ENCODE data around the gene ALDH8A1. TPM values are rescaled to one million over a fixed set of nuclear protein-coding genes. Genes with fewer than 3 reads are reported as not detected.

The ALDH8A1 gene, protein sequence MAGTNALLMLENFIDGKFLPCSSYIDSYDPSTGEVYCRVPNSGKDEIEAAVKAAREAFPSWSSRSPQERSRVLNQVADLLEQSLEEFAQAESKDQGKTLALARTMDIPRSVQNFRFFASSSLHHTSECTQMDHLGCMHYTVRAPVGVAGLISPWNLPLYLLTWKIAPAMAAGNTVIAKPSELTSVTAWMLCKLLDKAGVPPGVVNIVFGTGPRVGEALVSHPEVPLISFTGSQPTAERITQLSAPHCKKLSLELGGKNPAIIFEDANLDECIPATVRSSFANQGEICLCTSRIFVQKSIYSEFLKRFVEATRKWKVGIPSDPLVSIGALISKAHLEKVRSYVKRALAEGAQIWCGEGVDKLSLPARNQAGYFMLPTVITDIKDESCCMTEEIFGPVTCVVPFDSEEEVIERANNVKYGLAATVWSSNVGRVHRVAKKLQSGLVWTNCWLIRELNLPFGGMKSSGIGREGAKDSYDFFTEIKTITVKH
- not detected in 2 replicates for polyA plus RNA-seq (2014; cell fraction: cytosol; rRNA removed)
- 0.20 TPM in 1 of 2 replicates, not detected in the other for polyA plus RNA-seq (2014; cell fraction: nucleus; rRNA removed)

DNA sequence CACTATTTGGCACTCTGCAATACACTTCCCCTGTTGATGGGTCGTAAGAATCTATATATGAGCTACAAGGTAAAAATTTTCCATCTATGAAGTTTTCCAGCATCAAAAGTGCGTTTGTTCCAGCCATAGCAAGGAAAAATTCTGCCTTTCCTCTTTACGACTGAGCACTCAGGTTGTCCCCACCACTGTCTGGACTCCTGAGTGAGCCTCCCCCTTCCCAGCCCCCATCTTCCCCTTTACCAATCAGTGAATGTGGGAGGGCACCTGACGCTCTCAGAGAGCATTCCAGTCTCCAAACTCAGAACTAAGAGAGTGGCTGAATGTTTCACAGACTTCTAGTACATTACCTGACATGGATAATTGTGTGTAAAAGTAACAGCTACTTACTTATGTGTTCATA lies at the start of gene ALDH8A1:
Gene ALDH8A1 (minus strand): TSS at position 175 of the 400 bp plus-strand sequence. CDS start 48 bp downstream, at position 127.
- DNase-seq (ENCODE audit: low spot score) = no peak

DNA sequence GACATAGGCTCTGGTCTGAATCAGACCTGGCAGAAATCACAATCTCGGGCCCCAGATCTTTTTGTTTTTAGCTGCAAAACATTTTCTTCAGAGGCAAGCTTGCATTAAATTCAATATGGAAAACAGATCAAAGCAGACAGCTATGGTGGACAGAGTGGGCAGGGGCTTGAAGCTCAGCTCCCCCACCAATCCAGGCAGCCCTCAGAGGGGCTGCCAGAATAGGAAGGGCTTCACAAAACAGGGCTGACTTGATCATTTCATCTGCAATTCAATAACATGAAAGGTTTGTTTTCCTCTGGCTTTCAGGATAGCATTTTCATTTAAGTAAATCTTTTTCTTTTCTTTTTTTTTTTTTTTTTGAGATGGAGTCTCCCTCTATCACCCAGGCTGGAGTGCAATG lies 49.2 kb upstream of the ALDH8A1 start:
- DNase-seq (ENCODE audit: low spot score) = no peak

DNA sequence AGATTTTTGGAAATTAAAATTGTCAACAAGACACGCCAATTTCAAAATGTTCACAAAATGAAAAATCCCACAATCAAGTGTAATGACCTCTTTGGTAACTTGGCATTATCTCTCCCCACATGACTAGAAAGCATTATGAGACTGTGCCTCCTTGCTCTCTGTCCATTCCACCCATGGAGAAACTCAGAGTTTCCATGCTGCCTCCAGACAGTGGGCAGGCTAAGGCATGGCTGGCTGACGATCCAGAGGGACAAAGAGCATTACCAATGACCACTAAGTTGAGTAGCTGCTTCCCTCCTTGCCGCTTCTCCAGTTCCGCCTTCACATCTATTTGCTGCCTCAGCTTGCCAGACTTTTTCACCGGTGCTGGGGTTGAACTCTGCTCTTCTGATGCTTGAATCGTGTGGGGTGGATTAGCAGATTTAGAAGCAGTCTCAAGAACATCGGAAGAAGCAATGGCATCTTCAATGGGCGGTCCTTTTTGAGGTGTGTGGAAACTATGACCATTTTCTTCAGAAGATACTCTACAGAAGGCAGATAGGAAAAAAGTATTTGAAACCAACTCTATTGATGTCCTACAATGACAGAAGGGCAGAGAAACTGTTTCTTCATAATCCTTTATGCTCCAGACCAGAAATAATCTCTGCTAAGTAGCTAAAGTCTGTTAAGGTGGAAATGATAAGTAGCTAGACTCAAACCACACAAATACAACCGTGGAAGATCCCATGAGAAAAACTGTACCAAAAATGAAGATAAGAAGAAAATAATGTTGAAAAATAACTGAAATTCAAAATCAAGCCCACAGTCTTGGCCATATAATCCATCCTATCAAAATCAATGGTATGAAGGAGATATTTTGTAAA lies 47.5 kb upstream of the ALDH8A1 start:
- no peak for DNase-seq (ENCODE audit: low spot score)

DNA sequence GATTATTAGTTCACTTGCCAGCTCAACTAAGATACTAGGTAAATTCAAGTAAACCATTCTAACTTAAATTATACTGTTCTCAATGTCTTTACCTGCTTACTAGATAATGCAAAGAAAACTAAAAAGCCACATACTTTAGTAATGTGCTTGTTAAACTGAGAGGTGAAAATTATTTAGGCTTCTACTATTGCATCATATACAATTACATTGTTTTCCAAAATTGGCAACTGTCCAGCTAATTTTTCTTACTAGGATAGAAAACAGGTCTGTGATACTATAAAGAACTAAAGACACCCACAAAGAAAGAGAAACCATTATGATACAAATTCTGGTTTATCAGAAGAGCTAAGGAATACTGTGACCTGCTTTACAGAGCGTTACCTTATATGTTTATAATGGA lies 45.6 kb upstream of the ALDH8A1 start:
- no peak for DNase-seq (ENCODE audit: low spot score)

DNA sequence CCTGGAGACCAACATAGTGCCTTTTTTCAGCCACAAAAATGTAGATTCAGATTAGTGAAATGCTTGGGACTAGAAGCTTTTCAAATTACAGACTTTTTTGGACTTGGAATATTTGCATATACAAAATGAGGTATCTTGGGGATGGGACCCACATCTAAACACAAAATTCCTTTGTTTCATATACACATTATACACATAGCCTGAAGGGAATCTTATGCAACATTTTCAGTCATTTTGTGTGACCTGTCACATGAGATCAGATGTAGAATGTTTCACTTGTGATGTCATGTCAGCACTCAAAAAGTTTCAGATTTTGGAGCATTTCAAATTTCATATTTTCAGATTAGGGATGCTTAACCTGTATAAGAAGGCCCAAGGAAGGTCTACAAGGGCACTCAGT lies 44.5 kb upstream of the ALDH8A1 start:
- DNase-seq (ENCODE audit: low spot score) = no peak

DNA sequence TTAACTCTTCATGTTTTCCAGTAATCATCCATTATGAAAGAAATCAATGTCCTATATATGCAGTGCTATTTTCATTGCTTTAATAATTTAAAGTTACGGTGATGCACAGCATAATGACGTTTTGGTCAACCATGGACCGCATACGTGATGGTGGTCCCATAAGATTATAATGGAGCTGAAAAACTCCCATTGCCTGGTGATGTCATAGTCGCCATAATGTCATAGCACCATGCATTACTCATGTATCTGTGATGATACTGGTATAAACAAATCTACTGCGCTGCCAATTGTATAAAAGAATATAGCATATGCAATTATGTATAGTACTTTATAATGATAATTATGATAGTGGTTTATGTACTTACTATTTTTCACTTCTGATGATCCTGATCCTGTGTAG lies 42.3 kb upstream of the ALDH8A1 start:
- no peak for DNase-seq (ENCODE audit: low spot score)

DNA sequence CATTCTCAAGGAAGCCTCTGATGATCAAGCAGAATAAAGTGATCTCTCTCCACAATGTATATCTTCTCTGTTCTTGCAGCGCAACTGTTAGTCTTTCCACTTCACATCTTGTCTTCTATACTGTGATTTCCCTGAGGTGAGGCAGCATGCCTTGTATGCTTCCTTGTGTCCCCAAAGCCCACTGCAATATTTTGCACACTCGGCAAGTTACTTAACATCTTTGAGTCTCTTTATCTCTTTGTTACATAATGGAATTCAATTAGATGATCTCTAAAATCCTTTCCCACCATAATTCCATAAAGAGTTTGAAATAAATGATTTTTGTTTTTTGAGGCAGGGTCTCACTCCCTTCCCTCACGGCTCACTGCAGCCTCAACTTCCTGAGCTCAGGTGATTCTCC lies 40.4 kb upstream of the ALDH8A1 start:
- DNase-seq (ENCODE audit: low spot score) = no peak

DNA sequence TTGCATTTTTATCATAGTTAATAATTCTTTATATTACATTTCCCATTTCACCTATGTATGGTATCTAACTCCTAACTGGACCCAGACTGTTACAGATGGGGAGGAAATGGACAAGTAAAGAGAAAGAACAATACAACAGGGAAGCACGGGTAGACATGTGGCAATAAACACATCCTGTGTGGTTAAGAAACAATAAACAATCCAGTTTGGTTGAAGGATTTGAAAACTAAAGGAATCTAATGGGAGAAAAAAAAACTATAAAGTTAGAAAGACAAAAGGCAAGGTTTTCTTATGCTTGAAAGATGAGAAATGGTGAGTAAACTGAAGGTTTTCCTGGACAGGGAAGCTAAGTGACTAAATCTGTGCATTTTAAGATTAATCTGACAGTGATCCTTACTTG lies 34.9 kb upstream of the ALDH8A1 start:
- DNase-seq (ENCODE audit: low spot score) = no peak

DNA sequence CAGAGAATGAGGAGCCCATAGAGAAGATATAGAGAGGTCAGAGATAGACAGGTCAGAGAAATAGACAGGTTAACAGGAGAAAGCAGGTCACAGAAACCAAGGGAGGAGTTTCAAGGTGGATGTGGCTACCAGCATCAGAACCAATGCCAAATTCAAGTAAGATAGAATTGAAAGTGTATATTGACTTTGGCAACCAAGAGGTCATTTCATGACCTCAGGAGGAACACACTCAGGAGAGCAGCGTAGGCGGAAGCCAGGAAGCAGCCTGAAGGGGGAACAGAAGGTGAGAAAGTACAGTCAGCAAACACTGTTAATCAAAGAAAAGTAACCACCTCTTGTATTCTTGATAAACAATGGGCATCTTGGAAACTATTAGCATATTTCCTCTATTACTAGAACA lies 33.9 kb upstream of the ALDH8A1 start:
- DNase-seq (ENCODE audit: low spot score) = no peak

DNA sequence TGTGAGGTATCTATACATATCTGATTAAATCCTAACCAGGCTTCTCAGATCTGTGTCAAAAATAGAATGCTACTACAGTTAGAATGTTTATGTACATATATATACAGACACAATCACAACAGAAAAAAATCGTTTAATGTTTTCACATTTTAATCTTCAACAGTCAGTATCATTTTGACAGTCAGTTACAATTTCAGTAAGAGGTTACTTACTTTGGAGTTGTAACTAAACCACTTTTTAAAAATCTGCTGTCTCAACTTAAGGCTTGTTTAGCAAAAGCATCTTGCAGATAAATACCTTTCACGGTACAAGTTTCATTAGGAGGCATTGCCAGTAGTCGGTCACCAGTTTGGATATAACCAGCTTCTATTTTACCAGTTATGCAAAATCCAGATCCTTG lies 32.3 kb upstream of the ALDH8A1 start:
- DNase-seq (ENCODE audit: low spot score) = no peak

DNA sequence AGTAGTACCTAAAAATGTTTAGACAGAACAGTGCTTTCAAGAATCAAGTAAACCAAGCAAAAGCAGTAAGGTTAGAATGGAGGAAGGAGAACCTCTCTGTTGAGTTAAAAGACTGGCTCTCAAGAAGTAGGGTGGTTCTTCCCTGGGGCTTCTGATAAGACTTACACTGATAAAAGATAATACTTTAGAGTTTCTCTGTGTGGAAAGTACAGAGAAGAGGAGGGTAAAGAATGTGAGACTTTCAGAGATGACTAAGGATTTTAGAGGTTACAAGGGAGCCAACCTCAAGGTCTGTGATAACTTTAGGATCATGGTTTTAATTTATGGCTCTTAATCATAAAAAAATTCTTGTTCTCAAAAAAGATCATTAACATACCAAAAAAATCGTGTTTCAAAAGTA lies 30.9 kb upstream of the ALDH8A1 start:
- DNase-seq (ENCODE audit: low spot score) = no peak

DNA sequence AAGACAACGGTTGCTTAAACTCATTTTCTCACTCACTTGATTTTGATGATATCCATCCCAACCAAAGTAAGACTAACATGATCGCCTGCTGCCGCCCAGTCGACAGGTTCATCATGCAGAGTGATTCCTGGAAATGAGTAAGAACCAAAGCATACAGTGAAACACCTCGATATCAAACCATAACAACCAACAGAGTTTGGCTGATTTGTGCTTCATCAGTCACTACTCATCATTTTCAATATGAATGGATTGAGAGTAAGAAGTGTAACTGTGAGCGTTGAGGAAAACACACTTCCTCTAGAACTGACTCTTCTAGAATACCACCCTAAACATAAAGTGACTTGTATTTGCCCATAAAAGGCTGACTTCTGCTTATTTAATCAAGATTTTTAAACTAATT lies 29.2 kb upstream of the ALDH8A1 start:
- DNase-seq (ENCODE audit: low spot score) = no peak

DNA sequence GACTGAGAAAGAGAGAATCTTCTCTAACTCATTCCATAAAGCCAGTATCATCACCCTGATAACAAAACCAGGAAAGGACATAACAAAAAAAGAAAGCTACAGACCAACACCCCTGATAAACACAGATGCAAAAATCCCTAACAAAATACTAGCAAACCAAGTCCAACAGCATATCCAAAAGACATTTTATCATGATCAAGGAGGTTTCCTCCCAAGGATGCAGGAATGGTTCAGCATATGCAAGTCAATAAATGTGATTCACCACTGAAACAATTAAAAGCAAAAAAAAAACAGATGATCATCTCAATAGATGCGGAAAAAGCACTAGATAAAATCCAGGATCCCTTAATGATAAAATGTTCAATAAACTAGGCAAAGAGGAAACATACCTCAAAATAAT lies 24.5 kb upstream of the ALDH8A1 start:
- no peak for DNase-seq (ENCODE audit: low spot score)

DNA sequence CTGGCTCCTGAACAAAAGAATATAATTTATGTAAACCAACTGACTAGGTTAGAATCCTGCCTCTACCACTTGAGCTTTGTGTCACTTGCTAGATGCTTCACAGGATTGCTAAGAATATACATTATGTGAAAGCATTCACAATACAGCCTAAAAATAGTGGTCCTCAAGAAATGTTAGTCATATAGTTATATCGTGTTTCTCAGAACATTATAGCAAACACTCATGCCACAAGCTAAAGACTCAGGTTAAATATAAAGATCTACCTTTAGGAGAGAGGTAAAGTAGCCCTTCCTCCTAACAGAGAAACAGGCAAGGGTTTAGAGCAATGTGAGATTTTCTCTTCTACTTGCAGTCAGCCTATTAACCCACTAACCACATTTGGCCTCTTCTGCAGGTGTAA lies 17.8 kb upstream of the ALDH8A1 start:
- no peak for DNase-seq (ENCODE audit: low spot score)

DNA sequence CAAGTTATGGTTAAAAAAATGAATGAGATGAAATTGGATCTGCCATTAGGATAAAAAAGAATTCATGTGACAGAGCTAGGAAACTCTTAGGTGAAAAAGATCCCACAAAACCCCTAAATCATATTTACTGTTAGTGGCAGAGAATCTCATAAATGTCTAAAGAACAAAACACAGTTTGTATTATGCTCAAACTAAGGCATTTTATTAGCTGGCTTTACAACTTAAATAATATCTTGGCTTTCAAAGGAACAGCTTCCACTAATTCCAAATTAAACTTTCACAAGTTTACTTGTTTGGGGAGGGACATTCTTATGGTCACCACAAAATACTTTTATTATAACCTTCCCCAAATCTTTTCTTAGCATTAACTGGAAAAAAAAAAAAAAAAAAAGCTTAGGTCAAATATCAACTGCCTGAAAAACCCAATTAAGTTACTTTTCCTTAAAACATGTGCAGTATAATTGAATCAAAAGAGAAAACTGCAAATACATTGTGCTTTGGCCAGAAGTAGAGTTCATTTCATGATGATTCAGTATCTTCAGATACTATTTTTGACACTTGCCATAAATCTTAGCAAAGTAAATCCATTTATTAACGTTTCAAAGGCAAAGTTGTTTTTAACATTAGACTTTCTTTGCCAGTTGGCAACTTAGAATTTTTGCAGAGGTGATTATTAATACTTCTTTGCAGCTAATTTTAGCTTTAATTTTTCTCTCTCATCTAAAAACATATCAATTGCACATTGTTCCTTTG lies 14.7 kb upstream of the ALDH8A1 start:
- peak; percentile 16 for DNase-seq (ENCODE audit: low spot score)

DNA sequence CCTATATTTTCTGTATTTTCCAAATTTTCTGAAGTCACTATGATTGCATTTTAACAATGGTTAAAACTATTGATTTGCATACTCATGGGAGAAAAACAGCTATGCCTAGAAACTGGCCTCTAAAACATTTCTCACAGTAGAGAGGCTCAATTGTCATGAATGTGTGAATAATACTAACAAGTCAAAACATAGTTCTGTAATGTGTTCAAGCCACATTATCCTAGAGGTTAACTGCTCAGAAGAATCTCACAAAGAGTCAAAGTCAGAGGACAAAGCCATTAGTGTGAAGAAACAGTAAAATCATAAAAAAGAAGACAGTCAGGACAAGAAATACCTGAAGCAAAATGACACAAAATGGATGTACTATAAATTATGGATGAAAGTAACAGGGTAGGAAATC lies 12.5 kb upstream of the ALDH8A1 start:
- DNase-seq (ENCODE audit: low spot score) = no peak

DNA sequence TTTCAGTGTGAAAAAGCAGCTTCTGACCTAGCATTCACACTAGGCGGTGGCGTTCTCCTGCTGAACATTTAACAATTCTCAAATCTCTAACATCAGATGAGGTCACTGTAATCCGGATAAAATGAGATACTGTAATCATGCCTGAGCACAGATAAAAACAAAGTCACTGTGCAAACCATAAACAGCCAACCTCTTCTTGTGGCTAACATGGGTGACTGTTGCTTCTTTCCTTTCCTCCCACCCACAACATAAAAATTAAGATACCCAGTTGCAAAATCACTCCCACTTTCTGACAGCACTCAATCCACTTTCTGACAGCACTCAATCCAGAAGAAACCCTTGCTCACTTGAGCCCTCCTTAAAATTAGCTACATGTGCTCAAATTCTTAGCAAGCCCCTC lies 11.5 kb upstream of the ALDH8A1 start:
- no peak for DNase-seq (ENCODE audit: low spot score)

DNA sequence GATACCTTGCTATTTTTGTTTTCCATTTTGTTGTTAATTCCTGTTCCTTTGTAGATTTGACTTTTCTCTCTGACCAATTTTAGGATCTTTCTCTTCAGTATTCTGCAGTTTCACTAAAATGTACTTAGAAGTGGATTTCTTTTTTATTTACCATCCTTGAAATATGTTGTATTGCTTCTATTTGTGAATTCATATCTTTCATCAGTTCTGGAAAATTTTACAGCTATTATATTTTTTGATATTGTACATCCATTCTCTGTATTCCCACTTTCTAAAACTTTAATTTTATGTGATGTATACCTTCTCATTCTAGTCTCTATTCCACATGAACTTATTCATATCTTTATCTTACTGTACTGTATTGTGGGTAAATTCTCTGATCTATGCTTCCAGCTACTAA lies 9.7 kb upstream of the ALDH8A1 start:
- DNase-seq (ENCODE audit: low spot score) = no peak

DNA sequence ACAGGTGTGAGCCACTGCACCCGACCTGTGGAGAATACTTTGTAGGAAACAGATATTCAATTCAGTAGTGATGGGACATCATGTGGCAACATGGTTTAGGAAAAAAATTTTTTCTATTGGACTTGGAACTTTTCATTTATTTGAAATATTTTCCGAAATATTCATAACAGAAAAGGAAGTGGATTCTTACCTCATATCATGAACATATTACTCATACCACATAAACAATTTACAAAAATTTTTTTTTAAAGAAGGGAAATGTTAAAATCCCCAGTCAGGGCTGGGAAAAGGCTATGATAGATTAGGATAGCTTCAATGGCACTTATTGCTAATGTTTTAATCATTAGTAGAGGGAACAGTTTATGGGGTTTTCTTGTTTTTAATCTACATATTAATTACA lies 6.8 kb upstream of the ALDH8A1 start:
- no peak for DNase-seq (ENCODE audit: low spot score)

DNA sequence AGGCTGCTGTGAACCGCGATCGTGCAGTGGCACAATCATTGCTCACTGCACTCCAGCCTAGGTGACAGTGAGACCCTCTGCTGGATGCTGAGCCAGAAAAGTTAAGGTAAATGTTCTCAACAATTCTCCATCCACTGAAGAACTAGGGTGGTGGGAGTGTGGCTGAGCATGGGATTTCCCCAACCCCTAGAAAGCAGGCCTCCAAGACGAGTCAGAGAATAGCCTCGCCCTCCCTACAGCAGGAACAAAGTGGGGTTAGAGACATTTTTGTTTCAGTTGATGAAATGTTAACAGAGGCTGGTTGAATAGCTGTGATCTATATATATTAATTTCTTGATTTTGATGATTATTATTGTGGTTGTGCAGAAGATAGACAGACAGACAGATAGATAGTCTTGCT lies 6.1 kb upstream of the ALDH8A1 start:
- DNase-seq (ENCODE audit: low spot score) = no peak

DNA sequence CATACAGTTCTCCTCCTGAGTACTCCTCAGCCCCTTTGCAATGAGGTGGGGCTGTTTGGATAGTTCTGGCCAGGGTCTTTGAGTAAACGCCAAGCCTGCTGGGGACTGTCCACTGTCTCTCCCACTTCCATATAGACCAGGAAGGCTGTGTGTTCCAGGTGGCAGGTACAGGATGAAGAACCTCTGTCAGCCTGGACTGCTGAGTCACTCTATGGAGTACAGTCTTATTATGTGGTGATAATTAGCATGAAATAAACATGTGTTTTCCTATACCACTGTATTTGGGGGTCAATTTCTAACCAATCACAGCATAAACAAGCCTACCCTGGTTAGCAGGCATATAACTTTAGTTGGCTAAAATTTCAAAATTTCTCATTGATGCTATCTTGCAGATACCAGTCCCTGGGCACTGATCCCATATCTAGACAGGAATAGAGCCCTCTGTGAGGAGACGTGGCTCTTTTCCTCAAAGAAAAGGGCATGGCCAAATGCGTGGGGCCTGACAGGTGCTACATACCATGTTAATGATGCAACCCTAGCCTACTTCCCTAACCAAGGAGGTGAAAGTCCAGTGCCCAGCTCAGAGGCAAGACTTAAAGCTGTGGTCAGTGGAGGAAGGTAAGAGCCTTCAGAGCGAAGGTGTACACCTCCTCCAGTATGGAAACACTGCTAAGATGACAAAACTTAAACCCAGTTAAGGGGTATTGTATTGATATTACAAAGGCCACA lies 4.5 kb upstream of the ALDH8A1 start:
- no peak for DNase-seq (ENCODE audit: low spot score)

Data from SK-N-DZ (cell line).